GM18867 (cell line): ENCODE results near the gene OR13C2.

ENCODE experiments used
- ATAC-seq: cut with Tn5 transposase; IDR thresholded peaks from one replicate; pipeline ENCODE4 v1.9.1; 2021; ENCODE audit warnings: mild to moderate bottlenecking, moderate library complexity; ENCODE audit not compliant: unreplicated experiment

Gene OR13C2

DNA sequence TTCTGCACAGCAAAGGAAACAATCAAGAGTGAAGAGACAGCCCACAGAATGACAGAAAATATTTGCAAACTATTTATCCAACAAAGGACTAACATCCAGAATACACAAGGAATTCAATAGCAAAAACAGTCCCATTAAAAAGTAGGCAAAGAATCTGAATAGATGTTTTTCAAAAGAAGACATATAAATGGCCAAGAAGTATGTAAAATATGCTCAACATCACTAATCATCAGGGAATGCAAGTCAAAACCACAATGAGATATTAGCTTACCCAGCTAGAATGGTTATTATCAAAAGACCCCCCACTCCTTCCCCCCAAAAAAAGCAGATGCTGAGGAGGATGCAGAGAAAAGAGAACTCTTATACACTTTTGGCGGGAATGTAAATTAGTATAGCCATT is 49.9 kb downstream of the OR13C2 start:
- no peak for ATAC-seq
